Ovary (tissue), 3 donors: Measurements from ENCODE around the gene LRP2.

Experiments
- EP300 ChIP-seq: sonication (generic); formaldehyde crosslinking; IDR thresholded peaks from one replicate; pipeline ENCODE4 v1.6.1; 2017; ENCODE audit warnings: antibody characterized with exemption
- POLR2A ChIP-seq: fragments of 450-650 bp; IDR thresholded peaks from one replicate; pipeline ENCODE4 v1.6.1; 2017; ENCODE audit warnings: antibody characterized with exemption, mild to moderate bottlenecking, moderate library complexity
- TF ChIP-seq, protein P1 (sequence below), 3 donors: fragments of 450-650 bp in 2 of 3; fragments of 200-600 bp in 1 of 3; IDR thresholded peaks; one replicate each; pipeline versions ENCODE4 v1.5.1 to v1.8.0; 2016 to 2022; ENCODE audit warnings: antibody characterized with exemption in 3 of 3, mild to moderate bottlenecking in 1 of 3
- donor health status: DM: no; HTN: no; CAD: no.

DNA sequence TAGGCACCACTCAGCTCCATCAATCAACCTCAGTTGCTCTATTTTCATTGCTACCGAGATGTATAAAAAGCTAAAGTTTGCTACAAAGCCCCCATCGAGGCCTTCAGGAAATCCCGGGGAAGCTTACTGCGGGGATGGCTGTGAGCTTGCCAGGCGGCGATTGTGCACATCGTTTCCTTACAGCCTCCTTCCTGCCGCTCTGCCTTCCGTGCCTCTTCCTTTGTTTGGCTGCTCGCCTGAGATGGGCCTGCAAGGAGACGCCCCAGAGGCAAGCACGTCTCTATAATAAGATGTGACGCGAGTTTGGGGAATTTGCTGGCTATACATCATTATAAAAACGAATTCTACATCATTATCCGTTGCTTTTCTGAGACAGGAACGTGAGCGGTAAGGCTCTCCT, 251.4 kb downstream of the LRP2 start:
- TF ChIP-seq, protein P1, sequence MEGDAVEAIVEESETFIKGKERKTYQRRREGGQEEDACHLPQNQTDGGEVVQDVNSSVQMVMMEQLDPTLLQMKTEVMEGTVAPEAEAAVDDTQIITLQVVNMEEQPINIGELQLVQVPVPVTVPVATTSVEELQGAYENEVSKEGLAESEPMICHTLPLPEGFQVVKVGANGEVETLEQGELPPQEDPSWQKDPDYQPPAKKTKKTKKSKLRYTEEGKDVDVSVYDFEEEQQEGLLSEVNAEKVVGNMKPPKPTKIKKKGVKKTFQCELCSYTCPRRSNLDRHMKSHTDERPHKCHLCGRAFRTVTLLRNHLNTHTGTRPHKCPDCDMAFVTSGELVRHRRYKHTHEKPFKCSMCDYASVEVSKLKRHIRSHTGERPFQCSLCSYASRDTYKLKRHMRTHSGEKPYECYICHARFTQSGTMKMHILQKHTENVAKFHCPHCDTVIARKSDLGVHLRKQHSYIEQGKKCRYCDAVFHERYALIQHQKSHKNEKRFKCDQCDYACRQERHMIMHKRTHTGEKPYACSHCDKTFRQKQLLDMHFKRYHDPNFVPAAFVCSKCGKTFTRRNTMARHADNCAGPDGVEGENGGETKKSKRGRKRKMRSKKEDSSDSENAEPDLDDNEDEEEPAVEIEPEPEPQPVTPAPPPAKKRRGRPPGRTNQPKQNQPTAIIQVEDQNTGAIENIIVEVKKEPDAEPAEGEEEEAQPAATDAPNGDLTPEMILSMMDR (IDR thresholded peaks at IDR 0.05) = no peak
- no peak for TF ChIP-seq POLR2A
- TF ChIP-seq EP300 = no peak
